HuH-7 (cell line): ENCODE measurements around the gene PPA1.
"Not testable (repeated sequence)": the region's sequence is repeated elsewhere in the genome, so short reads cannot be mapped to it uniquely, and the experiment has no call there.

Experiments used
- DNase-seq: peaks from one replicate; pipeline ENCODE4 v3.0.0; 2011; ENCODE audit warnings: low spot score

Gene PPA1

DNA sequence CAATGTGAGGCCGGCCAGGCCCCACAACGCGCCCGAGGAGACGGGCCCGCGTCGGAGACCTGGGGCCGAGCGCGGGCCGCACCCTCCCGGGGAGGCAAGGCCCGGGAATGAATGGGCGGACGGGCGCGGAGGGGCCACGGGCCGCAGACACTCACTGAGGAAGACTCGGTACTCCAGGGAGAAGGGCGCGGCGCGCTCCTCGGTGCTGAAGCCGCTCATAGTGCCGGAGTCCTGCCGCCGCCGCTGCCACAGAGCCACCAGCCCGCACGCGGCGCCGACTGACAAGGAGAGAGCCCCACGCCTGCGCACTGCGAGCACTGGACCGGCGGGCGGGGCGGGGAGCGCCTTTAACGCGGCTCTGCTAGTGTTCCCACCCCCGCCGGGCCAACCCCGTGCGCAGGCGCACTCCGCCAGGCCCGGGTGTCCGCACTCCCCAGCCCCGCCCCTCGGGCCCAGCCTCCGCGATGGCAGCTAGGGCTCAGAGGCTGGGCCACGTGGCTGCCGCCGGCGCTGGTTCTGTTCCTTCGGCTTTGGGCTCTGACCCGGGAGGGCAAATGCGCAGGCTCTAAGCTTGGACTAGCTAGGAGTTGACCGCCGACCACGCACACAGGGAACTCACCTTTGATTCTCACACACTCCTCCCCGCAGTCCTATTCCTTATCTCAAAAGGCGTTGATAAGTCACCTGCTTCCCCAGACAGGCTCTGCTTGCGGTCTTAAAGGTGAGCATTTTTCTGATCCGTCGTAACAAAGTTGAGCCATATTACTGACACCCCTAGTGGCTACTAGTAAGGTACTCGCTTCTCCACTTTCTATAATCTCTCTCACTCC lies at the start of gene PPA1:
TSS of gene PPA1 (minus strand) at position 321 of the 830 bp plus-strand sequence. CDS start at position 219, 102 bp downstream.
- peak; percentile 96 for DNase-seq

DNA sequence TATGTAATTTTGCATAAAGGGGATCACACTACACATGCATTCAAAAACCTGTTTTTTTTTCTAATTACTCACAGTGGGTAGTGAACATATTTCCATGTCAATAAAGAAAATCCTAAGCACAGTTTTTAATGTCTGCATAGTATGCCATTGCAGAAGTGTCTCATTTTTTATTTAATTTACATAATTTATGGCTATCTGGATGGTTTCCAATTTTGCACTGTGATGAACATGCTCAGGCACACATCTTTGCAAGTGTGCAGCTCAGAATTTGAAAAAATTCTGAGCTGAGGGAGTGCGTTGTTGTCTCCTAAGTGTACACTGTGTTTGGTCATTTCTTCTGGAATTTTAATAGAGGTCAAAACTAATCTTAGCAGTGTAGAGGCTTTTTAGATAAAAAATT lies 48.4 kb upstream of the PPA1 start:
- DNase-seq: no peak

DNA sequence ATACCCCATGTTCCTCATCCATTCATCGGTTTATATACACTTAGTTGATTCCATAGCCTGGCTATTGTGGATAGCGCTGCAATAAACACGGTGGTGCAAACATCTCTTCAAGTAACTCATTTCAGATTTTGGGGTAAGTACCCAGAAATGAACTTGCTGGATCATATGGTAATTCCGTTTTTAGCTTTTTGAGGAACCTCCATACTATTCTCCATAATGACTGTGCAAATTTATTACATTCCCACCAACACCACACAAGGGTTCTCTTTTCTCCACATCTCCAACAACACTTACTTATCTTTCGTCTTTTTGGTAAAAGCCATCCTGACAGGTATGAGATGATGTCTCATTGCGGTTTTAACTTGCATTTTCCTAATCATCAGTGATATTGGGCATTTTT lies 46.9 kb upstream of the PPA1 start:
- no peak for DNase-seq

DNA sequence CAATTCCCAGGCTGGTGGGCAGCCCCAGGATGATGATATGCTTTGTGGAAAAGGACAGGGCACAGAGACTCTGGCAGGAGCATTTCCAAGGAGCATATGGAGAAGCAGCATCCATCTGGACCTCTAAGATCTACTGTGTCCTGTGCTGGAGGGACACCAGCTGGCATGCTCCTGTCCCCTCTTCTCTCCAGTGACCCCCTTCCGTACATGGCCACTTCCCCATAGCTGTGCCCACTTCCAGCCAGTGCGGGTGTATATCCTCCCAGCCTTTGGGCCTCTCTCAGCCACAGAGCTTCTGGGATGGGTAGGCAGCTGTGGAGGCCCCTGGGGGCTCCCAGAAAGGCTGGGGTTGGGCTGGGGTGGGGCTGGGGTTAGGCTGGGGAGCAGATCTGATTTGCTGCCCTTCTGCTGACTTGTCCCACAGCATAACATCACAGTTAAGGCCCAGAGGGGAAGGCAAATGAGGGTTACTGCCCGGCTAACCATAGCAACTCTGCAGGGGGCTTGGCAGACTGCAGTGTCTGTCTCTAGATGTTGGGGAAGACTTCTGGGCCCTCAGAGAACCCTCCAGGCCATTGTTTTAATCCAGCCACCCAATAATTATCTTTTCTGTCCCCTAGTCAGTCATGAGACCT lies 44.3 kb upstream of the PPA1 start:
- no peak for DNase-seq

DNA sequence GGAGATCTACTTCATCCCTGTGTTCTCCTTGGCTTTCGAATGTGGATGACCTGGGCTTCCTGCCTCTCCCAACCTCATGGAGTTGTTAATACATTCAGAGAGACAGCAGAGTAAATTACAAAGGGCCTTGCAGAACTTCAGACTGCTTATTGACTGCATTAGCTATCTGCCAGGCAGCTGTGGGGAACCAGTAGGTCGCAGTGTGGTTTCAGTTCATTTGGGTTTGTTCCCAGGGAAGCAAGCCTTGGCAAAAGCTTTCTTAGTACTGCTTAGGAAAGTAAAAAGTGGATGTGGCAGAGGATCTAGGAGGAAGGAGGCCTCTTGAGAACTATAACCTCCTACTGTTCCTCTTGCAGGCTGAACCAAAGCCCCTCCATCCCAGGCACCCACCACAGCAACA lies 41.4 kb upstream of the PPA1 start:
- no peak for DNase-seq

DNA sequence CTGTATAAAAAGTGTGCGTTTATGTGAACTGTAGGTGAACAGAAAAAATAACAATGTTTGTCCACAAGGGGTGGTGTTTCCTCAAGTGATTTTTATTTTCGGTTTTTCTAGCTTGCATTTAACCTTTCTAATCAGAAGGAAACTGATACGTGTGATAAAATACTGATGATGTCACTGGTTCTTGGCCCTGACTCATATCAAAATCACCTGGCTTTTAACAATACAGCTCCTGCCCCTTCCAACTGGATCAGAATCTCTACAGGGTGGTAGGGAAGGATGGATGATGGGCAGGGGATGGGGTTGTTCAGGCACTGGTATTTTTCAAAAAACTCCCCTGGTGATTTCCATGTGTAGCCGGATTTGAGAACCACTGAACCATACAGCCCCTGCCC lies 39.7 kb upstream of the PPA1 start:
- DNase-seq: no peak

DNA sequence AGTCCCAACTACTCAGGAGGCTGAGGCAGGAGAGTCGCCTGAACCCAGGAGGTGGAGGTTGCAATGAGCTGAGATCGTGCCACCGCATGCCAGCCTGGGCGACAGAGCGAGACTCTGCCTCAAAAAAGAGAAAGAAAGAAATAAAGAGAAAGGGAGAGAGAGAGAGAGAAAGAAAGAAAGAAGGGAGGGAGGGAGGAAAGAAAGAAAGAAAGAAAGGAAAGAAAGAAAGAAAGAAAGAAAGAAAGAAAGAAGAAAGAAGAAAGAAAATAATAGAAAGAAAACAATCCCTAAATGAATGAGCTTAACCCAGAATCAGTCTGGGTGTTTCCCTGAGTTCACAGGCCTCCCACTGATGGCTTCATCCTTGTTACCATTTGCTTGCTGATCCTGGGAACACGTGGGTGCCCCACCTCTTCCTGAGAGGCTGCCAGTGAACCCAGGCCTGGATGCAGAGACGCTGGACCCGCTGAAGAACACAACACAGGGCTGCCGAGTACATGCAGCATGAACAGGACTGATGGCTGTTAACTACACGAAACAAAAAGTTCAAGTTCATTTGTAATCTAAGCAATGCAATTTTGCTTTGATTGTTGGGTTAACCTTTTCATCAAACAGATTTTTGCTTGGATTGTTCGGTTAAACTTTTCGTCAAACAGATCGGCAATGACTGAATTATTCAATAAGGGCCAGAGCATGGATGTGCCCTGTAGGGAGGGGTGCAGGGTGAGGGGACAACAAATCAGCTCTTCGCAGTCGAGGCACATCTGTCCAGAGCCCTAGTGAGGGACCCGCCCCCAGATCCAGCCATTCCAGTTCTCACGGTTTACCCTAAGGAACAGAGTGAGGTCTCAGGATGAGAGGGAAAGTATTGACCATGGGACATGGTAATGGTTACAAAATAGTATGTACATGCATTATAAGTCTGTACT lies 39.0 kb upstream of the PPA1 start:
- DNase-seq: no peak

DNA sequence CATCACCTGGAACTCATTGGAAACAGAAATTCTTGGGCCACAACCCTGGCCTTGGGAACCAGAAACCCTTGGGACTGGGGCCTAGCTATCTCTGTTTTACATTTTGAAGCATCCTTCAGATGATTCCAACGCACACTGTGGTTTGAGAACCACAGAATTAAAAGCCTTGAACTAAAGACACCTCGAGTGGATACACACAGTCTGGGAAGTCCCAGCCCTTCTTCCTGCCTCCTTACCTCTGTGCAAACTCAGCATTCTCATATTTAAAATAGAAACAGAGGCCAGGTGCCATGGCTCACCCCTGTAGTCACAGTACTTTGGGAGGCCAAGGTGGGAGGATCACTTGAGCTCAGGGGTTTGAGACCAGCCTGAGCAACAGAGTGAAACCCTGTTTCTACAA lies 37.7 kb upstream of the PPA1 start:
- no peak for DNase-seq

DNA sequence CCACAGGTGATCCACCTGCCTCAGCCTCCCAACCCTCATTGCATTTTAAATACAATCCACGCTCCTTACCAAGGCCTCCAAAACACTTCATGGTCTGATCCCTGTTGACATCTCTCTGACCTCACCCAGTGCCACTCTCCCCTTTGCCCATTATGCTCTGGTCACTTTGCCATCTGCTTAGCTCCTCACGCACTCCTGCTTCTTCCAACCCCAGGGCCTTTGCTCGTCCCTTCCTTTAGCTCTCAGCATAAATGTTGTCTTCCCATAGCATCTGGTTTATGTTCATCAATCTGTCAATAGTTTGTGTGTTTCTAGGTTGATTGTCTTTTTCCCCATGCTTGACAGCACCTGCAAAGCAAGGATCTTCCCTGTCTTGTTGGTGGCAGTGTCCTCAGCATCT lies 36.5 kb upstream of the PPA1 start:
- DNase-seq: no peak

DNA sequence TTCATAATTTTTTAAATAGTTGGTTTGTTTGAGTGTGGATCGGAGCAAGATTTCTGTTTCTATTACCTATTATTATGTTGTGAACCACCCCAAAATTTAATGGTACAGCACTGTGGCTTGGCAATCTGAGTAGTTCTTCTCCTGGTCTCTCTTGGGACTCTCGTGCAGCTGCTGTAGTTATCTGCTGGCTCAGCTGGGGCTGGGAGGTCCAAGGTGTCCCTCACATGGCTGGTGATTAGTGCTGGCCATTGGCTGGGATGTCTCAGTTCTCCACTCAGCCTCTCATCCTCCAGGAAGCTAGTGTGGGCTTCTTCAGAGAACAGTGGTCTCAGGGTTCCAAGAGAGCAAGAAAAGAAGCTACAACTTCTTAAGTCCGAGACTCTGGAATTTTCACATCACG lies 35.1 kb upstream of the PPA1 start:
- no peak for DNase-seq

DNA sequence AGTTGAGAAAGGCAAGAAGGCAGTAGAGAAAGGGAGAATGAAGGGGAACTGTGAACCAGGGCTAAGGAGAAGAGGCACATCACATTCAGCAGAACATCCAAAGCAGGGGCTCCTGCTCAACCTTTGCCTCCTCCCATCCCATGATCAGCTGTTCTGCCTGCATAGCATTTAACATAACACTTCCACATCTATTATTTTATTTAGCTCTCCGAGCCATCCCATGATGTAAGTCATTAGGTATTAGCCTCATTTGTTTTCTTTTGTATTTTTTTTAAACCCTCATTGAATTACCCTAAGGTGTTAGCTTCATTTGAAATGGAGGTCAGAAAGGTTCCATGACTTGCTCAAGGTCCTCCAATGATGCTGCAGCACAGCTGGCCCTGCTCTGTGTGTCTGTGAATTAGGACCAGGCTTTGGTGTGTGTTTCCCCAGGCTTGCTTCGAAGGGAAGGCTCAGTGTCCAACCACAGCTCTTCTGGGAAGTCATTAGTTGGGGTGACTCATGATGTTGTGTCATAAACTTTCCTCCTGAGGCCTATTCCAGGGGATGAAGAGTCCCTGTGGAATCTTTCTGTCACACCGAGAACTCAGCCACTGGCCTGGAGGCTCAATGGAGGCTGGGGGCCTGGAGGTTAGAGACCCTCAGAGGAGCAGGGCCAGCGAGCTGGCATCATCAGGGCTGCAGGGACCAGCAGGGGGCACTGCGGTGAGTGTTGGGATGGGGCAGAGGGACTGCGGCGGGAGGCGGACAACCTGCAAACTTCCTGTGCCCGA lies 34.1 kb upstream of the PPA1 start:
- DNase-seq: no peak

DNA sequence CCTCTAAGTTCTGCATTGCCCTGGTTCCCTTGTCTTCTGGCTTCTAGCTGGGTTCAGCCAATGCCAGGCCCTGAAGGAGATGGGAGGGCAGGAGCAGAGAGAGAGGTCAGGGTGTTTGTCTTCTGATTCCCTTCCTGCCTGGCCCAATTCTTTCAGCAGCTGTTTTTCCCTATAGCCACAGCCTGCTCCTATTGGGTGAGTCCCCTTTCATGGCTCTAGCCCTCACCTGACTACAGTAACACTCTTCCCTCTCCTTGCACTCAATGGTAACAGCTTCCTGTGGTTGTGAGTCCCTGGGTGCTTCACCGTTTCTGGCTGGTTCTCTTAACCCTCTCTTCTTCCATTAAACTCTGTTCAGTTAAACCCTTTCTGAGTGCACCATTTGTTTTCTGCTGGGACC lies 33.5 kb upstream of the PPA1 start:
- no peak for DNase-seq

DNA sequence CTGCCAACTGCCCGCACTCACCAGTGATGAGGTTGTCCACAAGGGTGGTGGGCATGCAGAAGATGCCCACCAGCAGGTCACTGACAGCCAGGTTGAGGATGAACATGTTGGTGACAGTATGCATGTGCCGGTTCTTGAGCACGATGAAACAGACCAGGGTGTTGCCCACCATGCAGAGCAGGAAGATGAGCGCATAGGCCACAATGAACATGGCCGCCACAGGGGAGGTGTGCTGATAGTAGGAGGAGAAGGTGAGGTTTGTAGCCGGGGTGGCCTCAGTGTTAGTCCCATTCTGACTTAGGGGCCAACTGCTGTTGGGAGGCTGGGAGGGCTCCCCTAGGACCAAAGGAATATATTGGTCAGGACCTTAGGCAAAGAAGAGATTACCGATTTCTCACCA lies 32.8 kb upstream of the PPA1 start:
- DNase-seq: no peak

DNA sequence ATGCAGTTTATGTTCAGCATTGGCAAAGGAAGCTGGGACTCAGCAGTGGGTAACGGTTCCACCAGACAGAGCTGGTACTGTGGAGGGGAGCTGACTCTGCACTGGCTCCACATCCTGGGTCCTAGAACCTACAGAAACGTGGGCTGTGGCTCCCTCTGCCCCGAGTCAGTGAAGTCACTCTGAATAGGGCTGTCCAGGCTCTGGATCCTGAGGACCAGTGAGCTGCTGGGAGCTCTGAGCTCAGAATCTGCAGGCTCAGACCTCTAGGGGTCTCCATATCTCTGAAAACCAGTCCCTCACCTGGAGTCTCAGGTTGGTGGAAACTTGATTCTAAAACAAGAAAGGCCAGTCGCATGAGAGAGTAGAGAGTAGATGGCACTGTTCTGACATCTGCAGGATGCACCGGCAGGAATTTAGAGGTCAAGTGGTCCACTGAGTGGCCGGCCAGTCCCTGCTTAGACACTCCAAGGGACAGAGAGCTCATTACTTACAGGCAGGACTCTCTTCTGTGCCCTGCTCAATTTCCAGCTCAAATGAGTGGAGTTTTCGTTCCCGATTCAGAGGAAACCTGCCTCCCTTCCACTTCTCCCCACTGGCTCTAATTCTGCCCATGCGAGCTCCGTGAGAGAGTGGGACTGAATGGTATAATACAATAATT lies 31.9 kb upstream of the PPA1 start:
- peak; percentile 77 for DNase-seq

DNA sequence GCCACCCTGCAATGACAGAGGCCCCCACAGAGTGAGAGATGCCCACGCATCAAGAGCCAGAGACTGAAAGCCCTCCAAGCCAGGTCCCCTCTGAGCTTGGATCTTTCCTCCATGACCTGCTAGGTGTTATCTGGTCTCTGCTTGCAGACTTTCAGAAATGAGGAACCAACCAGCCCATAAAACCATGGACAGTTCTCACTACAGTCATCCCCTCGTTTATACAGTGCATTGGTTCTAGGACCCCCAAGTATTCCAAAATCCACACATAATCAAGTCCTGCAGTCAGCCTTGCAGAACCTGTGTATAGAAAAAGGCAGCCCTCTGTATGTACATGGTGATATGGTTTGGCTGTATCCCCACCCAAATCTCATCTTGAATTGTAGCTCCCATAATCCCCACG lies 27.5 kb upstream of the PPA1 start:
- DNase-seq: no peak

DNA sequence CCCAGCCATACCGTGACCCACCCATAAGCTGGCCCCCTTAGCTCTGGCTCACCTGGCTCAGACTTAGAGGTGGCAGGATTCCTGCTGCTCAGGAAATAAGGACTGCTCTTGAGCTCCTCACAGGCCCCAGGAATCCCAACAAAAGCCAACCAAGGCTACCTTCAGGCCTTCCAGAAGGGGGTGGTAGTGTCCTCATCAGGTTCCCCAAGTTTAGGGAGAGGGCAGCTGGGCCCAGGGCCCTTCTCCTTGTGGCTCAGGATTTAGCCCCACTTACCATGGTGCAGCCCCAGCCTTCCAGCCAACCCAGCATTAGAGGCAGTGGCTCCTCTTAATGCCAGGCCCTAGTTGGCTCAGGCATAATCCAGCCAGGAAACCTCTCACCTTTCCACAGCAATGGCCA lies 27.0 kb upstream of the PPA1 start:
- no peak for DNase-seq

DNA sequence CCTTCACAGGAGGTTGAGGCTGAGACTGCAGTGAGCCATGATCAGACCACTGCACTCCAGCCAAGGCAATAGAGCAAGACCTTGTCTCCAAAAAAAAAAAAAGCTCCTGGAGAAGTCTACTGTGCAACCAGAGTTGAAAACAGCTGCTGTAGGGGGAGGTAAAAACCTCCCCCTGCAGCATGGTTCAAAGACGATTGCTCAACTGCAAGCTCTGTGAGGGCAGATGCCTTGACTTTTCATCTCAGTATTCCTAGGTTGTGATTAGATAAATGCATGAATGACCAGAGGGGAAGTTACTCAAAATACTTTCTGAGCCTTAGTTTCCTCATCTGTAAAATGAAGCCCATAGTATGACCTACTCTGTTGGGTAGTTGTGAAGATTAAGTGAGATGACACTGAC lies 25.0 kb upstream of the PPA1 start:
- DNase-seq: no peak

DNA sequence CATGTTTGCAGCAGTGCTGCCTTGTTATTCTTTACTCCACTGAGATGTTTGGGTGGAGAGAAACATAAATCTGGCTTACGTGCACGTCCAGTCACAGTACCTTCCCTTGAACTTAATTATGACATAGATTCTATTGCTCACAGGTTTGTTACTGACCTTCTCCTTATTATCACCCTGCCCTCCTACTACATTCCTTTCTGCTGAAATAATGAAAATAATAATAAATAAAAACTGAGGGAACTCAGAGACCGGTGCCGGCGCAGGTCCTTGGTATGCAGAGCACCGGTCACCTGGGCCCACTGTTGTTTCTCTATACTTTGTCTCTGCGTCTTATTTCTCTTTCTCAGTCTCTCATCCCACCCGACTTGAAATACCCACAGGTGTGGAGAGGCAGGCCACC lies 24.6 kb upstream of the PPA1 start:
- DNase-seq: not testable (repeated sequence)

DNA sequence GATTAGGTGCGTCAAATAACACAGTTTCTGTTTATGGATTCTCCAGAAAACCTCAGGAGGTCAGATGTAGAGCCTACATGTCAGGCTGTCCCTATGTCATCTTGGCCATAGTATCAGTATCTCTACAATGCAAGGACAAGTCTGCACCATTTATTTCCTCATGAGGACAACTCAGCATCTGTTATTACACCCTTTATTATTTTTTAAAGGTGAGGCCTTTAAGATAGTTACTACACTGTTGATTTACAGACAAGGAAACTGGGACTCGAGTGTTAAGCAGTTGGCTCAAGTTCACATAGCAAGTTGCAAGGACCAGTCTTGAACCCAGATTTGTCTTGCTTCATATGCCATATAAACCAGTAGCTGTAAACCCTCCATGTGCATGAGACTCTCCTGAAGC lies 23.2 kb upstream of the PPA1 start:
- DNase-seq: no peak

DNA sequence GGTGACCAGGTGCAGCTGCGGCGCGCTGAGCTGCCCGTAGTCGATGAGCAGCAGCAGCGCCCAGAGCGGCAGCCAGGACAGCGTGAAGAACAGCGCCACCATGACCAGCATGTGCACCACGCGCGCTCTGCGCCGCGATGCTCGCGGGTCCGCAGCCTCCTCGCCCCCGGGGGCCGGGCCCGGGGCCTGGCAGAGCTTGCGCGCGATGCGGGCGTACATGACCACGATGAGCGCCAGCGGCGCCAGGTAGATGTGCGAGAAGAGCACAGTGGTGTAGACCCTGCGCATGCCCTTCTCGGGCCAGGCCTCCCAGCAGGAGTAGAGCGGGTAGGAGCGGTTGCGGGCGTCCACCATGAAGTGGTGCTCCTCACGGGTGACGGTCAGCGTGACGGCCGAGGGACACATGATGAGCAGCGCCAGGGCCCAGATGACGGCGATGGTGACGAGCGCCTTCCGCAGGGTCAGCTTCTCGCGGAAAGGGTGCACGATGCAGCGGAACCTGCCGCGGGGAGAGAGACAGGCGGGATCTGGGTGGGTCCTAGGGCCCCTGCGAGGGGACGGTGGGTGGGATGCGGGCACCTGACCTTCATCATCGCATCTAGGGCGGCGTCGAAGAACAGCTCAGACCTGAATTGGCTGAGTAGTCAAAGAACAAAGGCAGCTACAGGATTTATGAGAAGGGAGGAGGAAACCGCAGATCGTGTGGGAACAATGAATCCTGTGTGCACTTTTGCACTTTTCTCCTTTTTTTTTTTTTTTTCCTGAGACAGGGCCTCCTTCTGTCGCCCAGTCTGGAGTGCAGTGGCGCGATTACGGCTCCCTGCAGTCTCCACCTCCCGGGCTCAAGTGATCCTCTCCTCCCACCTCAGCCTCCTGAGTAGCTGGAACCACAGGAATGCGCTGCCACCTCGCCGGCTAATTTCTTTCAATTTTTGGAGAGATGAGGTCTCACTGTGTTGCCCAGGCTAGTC lies 22.4 kb upstream of the PPA1 start:
- DNase-seq: no peak
